Duodenal mucosa (tissue), 2 donors: ENCODE results near the gene CCT2.

Source experiments
- H3K27ac ChIP-seq: one replicate; pipeline ENCODE4 v1.7.0; 2013; ENCODE audit warnings: low read depth, low read length
- H3K27me3 ChIP-seq, 2 donors: one replicate each; pipeline ENCODE4 v1.7.0; 2013; ENCODE audit warnings: low read length in 2 of 2, control low read depth in 1 of 2; ENCODE audit not compliant: insufficient read depth in 2 of 2, control insufficient read depth in 1 of 2
- H3K36me3 ChIP-seq, 2 donors: one replicate each; pipeline ENCODE4 v1.7.0; 2013; ENCODE audit warnings: low read length in 2 of 2, control low read depth in 1 of 2; ENCODE audit not compliant: insufficient read depth in 2 of 2, control insufficient read depth in 1 of 2
- H3K4me1 ChIP-seq, 2 donors: one replicate each; pipeline ENCODE4 v1.7.0; 2013; ENCODE audit warnings: low read length in 2 of 2, control low read depth in 1 of 2; ENCODE audit not compliant: insufficient read depth in 2 of 2, control insufficient read depth in 1 of 2
- H3K4me3 ChIP-seq, 2 donors: one replicate each; pipeline ENCODE4 v1.7.0; 2013; ENCODE audit warnings: low read length in 2 of 2, low read depth in 1 of 2
- H3K9ac ChIP-seq, 2 donors: one replicate each; pipeline ENCODE4 v1.7.0; 2013; ENCODE audit warnings: low read length in 2 of 2, low read depth in 1 of 2
- H3K9me3 ChIP-seq, 2 donors: one replicate each; pipeline ENCODE4 v1.7.0; 2013; ENCODE audit warnings: low read length in 2 of 2, control low read depth in 1 of 2; ENCODE audit not compliant: control insufficient read depth in 1 of 2

Gene CCT2

GRCh38 chr12:69608114-69608513 is 22.9 kb downstream of the CCT2 start:
- no peaks in the 10 kb centered on the region for H3K27me3 ChIP-seq
- H3K4me1 ChIP-seq: no peaks in the 10 kb centered on the region
- no peak overlapping the region for H3K9ac ChIP-seq
- H3K9me3 ChIP-seq: peaks cover 0 to 3% of the 10 kb centered on the region in 2 donors
- H3K27ac ChIP-seq: no peak overlapping the region
- no peak overlapping the region for H3K4me3 ChIP-seq
- H3K36me3 ChIP-seq: peaks cover 4% of the 10 kb centered on the region in 2 donors

GRCh38 chr12:69610126-69610525 is 24.9 kb downstream of the CCT2 start:
- Histone ChIP-seq H3K4me3 (no peak overlapping the region), H3K9ac (no peak overlapping the region), H3K27me3 (no peaks in the 10 kb centered on the region), H3K27ac (no peak overlapping the region), H3K4me1 (no peaks in the 10 kb centered on the region), H3K36me3 (no peaks in the 10 kb centered on the region), H3K9me3 (no peaks in the 10 kb centered on the region)

GRCh38 chr12:69610729-69611128 is 25.5 kb downstream of the CCT2 start, which contains the start of gene LRRC10:
TSS of gene LRRC10 (minus strand) at chr12:69610907. CDS start at chr12:69610838, 69 bp downstream.
- no peak within 1 kb of the TSS for H3K4me3 ChIP-seq
- no peaks in the 10 kb centered on the region for H3K36me3 ChIP-seq
- no peaks in the 10 kb centered on the region for H3K9me3 ChIP-seq
- H3K4me1 ChIP-seq: no peaks in the 10 kb centered on the region
- no peak within 1 kb of the TSS for H3K27ac ChIP-seq
- H3K9ac ChIP-seq: no peak within 1 kb of the TSS
- H3K27me3 ChIP-seq: no peaks in the 10 kb centered on the region

GRCh38 chr12:69613351-69613750 is 28.1 kb downstream of the CCT2 start:
- no peaks in the 10 kb centered on the region for H3K36me3 ChIP-seq
- H3K9ac ChIP-seq: no peak overlapping the region
- H3K9me3 ChIP-seq: no peaks in the 10 kb centered on the region
- no peak overlapping the region for H3K4me3 ChIP-seq
- H3K27me3 ChIP-seq: no peaks in the 10 kb centered on the region
- H3K27ac ChIP-seq: no peak overlapping the region
- no peaks in the 10 kb centered on the region for H3K4me1 ChIP-seq

- no peak overlapping the region for H3K9ac ChIP-seq
- H3K27ac ChIP-seq: no peak overlapping the region
- H3K27me3 ChIP-seq: no peaks in the 10 kb centered on the region
- H3K9me3 ChIP-seq: no peaks in the 10 kb centered on the region
- no peaks in the 10 kb centered on the region for H3K4me1 ChIP-seq
- H3K36me3 ChIP-seq: no peaks in the 10 kb centered on the region
- H3K4me3 ChIP-seq: no peak overlapping the region
Measured at GRCh38 chr12:69616025-69616424, 30.8 kb downstream of the CCT2 start.

GRCh38 chr12:69619050-69619449 is 33.8 kb downstream of the CCT2 start:
- Histone ChIP-seq H3K4me3 (no peak overlapping the region), H3K27ac (no peak overlapping the region), H3K27me3 (no peaks in the 10 kb centered on the region), H3K9me3 (no peaks in the 10 kb centered on the region), H3K9ac (no peak overlapping the region), H3K36me3 (no peaks in the 10 kb centered on the region), H3K4me1 (no peaks in the 10 kb centered on the region)

- H3K9ac ChIP-seq: no peak overlapping the region
- no peak overlapping the region for H3K27ac ChIP-seq
- H3K4me3 ChIP-seq: no peak overlapping the region
- H3K27me3 ChIP-seq: no peaks in the 10 kb centered on the region
- H3K9me3 ChIP-seq: no peaks in the 10 kb centered on the region
- no peaks in the 10 kb centered on the region for H3K4me1 ChIP-seq
- H3K36me3 ChIP-seq: no peaks in the 10 kb centered on the region
Measured at GRCh38 chr12:69620077-69620476, 34.8 kb downstream of the CCT2 start.

GRCh38 chr12:69620921-69621320 is 35.7 kb downstream of the CCT2 start:
- H3K27me3 ChIP-seq: no peaks in the 10 kb centered on the region
- no peaks in the 10 kb centered on the region for H3K4me1 ChIP-seq
- no peaks in the 10 kb centered on the region for H3K9me3 ChIP-seq

GRCh38 chr12:69621551-69621950 is 36.3 kb downstream of the CCT2 start:
- Histone ChIP-seq H3K36me3 (no peaks in the 10 kb centered on the region), H3K27ac (no peak overlapping the region), H3K9me3 (no peaks in the 10 kb centered on the region), H3K9ac (no peak overlapping the region), H3K27me3 (no peaks in the 10 kb centered on the region), H3K4me3 (no peak overlapping the region), H3K4me1 (no peaks in the 10 kb centered on the region)

More at GRCh38 chr12:69620921-69621320, 35.7 kb downstream of the CCT2 start:
- Histone ChIP-seq H3K36me3 (no peaks in the 10 kb centered on the region), H3K27ac (no peak overlapping the region), H3K4me3 (no peak overlapping the region), H3K9ac (no peak overlapping the region)

GRCh38 chr12:69623970-69624369 is 38.7 kb downstream of the CCT2 start:
- H3K4me1 ChIP-seq: no peaks in the 10 kb centered on the region
- no peaks in the 10 kb centered on the region for H3K27me3 ChIP-seq
- no peaks in the 10 kb centered on the region for H3K36me3 ChIP-seq
- H3K4me3 ChIP-seq: no peak overlapping the region
- H3K27ac ChIP-seq: no peak overlapping the region
- no peaks in the 10 kb centered on the region for H3K9me3 ChIP-seq
- H3K9ac ChIP-seq: no peak overlapping the region

- no peaks in the 10 kb centered on the region for H3K4me1 ChIP-seq
- no peaks in the 10 kb centered on the region for H3K27me3 ChIP-seq
- no peaks in the 10 kb centered on the region for H3K36me3 ChIP-seq
- H3K9me3 ChIP-seq: no peaks in the 10 kb centered on the region
- no peak overlapping the region for H3K9ac ChIP-seq
- H3K4me3 ChIP-seq: no peak overlapping the region
- no peak overlapping the region for H3K27ac ChIP-seq
Measured at GRCh38 chr12:69627501-69627900, 42.2 kb downstream of the CCT2 start.
